T-helper 9 cell (primary cell): Measurements from ENCODE around the gene UNC93A.
"Not testable (repeated sequence)": the region's sequence is repeated elsewhere in the genome, so short reads cannot be mapped to it uniquely, and the experiment has no call there.

Experiments used
- DNase-seq: peaks from one replicate; pipeline ENCODE4 v3.0.0-alpha.2; 2020

Gene UNC93A

GRCh38 chr6:167317172-167317571 lies 26.1 kb downstream of the UNC93A start:
- DNase-seq = no peak

GRCh38 chr6:167318354-167318753 lies 27.2 kb downstream of the UNC93A start:
- DNase-seq = not testable (repeated sequence)

- not testable (repeated sequence) for DNase-seq
These were observed 27.7 kb downstream of the UNC93A start for GRCh38 chr6:167318856-167319255.

- not testable (repeated sequence) for DNase-seq
These were observed 29.0 kb downstream of the UNC93A start for GRCh38 chr6:167319856-167320753.

- not testable (repeated sequence) for DNase-seq
These were observed 29.6 kb downstream of the UNC93A start for GRCh38 chr6:167320754-167321056.

GRCh38 chr6:167321185-167321584 lies 30.1 kb downstream of the UNC93A start:
- DNase-seq = not testable (repeated sequence)

- DNase-seq = no peak
These were observed 32.0 kb downstream of the UNC93A start for GRCh38 chr6:167323111-167323510.

GRCh38 chr6:167324111-167324510 lies 33.0 kb downstream of the UNC93A start:
- DNase-seq = no peak

- no peak for DNase-seq
These were observed 34.7 kb downstream of the UNC93A start for GRCh38 chr6:167325766-167326165.

- DNase-seq = no peak
These were observed 36.3 kb downstream of the UNC93A start for GRCh38 chr6:167327391-167327790.

GRCh38 chr6:167328086-167328485 lies 37.0 kb downstream of the UNC93A start:
- no peak for DNase-seq

GRCh38 chr6:167329014-167329413 lies 37.9 kb downstream of the UNC93A start:
- no peak for DNase-seq

GRCh38 chr6:167330750-167331149 lies 39.6 kb downstream of the UNC93A start:
- no peak for DNase-seq

- no peak for DNase-seq
These were observed 40.5 kb downstream of the UNC93A start for GRCh38 chr6:167331565-167331964.

GRCh38 chr6:167336844-167337630 lies 45.9 kb downstream of the UNC93A start:
- no peak for DNase-seq

- no peak for DNase-seq
These were observed 46.7 kb downstream of the UNC93A start for GRCh38 chr6:167337675-167338449.

- DNase-seq = no peak
These were observed 47.5 kb downstream of the UNC93A start for GRCh38 chr6:167338541-167339117.

GRCh38 chr6:167341038-167341583 lies 50.0 kb downstream of the UNC93A start:
- no peak for DNase-seq

GRCh38 chr6:167341665-167342655 lies 50.8 kb downstream of the UNC93A start:
- no peak for DNase-seq

GRCh38 chr6:167342879-167343610 lies 51.9 kb downstream of the UNC93A start:
- no peak for DNase-seq
